ENCODE results near the gene C1QL3. TPM values are rescaled to one million over a fixed set of nuclear protein-coding genes. Genes with fewer than 3 reads are reported as not detected.

Gene C1QL3
- total RNA-seq, 3 donors from 2014 or later = 0.16 TPM; not detected in 2

DNA sequence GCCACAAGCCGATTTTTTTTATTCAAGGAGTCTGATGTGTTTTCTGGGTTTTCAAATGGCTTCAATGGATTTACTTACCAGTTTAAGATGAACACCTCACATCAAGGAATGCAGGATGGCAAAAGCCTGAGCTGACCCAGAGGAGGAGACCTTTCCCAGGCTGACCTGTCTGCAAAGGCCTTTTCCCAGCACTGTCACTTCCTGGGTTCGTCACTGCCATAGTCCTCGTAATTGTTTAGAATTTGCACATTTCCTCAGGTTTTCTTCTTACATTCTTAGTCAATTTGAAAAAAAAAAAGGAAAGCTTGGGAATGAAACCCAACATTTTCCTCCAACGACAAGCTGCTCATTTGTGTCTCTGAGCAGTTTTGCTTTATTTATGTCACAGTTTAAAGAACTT lies 42.9 kb downstream of the C1QL3 start:
- Histone ChIP-seq H3K9me3 (no peaks in the 10 kb centered on the region), H3K36me3 (ENCODE audit: low read depth) (no peaks in the 10 kb centered on the region), H3K4me1 (ENCODE audit: low read depth) (no peaks in the 10 kb centered on the region), H3K4me3 (no peak overlapping the region)
- no peak for ATAC-seq
- intact Hi-C loops (cut with DNase I, micrococcal nuclease) = no loop called here
- DNase-seq = no peak
- TF ChIP-seq, protein P1, sequence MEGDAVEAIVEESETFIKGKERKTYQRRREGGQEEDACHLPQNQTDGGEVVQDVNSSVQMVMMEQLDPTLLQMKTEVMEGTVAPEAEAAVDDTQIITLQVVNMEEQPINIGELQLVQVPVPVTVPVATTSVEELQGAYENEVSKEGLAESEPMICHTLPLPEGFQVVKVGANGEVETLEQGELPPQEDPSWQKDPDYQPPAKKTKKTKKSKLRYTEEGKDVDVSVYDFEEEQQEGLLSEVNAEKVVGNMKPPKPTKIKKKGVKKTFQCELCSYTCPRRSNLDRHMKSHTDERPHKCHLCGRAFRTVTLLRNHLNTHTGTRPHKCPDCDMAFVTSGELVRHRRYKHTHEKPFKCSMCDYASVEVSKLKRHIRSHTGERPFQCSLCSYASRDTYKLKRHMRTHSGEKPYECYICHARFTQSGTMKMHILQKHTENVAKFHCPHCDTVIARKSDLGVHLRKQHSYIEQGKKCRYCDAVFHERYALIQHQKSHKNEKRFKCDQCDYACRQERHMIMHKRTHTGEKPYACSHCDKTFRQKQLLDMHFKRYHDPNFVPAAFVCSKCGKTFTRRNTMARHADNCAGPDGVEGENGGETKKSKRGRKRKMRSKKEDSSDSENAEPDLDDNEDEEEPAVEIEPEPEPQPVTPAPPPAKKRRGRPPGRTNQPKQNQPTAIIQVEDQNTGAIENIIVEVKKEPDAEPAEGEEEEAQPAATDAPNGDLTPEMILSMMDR (IDR thresholded peaks at IDR 0.05) = no peak

DNA sequence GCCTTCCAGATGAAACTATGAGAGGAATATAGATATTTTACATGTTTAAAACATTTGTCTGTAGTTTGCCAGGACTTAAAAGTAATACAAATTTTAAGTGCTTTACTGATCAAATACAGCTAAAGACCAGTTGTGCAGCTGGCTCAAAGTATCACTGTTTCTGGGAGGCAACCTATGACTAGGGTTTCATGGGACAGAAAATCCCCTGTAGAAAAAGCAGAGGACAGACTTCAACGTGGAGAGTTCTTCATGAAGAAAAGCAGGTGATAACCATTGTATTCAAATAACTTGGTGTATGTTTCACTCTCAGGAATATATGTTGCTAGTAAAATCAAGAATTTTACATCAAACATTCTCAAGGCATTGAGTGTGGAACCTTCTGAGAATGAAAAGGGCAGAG lies 43.9 kb downstream of the C1QL3 start:
- Histone ChIP-seq H3K36me3 (ENCODE audit: low read depth) (no peaks in the 10 kb centered on the region), H3K4me3 (no peak overlapping the region), H3K9me3 (no peaks in the 10 kb centered on the region), H3K4me1 (ENCODE audit: low read depth) (no peaks in the 10 kb centered on the region)
- intact Hi-C loops (cut with DNase I, micrococcal nuclease) = no loop called here
- TF ChIP-seq, protein P1 (IDR thresholded peaks at IDR 0.05) = no peak
- ATAC-seq = no peak
- DNase-seq = no peak

DNA sequence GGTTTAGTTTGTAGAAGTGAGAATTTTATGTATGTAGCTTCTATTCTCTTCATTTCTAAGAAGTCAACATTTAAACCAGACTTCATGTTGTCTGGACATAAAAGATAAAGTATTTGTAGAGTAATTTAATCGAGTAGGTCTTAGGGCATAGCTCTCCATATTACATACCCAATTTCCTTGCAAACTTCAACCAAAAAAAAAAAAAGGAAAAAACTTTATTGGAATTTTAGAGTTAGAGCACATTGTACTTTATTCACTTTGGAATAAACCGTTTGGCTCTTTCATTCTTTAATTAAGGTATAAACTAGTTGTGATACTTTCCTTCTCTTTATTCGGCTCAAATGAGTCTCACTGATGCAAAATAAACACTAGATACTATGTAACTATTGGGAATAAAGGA lies 48.9 kb downstream of the C1QL3 start:
- ATAC-seq (no peak), DNase-seq (no peak)
- intact Hi-C loops (cut with DNase I, micrococcal nuclease) = no loop called here
- no peaks in the 10 kb centered on the region for H3K36me3 ChIP-seq (ENCODE audit: low read depth)
- TF ChIP-seq, protein P1 (IDR thresholded peaks at IDR 0.05) = no peak
- H3K4me1 ChIP-seq (ENCODE audit: low read depth) = no peaks in the 10 kb centered on the region
- no peaks in the 10 kb centered on the region for H3K9me3 ChIP-seq
- H3K4me3 ChIP-seq = no peak overlapping the region

DNA sequence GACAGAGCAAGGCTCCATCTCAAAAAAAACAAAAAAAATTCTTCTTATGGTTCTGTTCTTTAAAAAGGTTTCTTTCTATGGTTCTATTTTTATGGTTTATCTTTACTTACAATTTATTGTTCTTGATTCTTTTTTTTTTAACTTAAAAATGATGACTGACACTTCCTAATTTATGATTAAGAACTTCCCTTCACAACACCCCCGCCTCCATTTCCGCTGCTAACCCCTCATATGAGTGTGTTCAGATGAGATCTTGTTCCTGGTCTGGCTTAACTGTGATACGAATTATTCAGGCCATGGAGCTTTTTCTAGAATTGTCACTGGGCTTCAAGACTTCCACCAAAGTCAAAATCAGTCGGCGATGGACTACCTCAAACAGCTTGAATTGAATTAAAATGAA lies 50.9 kb downstream of the C1QL3 start:
- DNase-seq = peak in 1 of 3 donors; percentile 6
- Histone ChIP-seq H3K4me3 (no peak overlapping the region), H3K36me3 (ENCODE audit: low read depth) (no peaks in the 10 kb centered on the region), H3K4me1 (ENCODE audit: low read depth) (no peaks in the 10 kb centered on the region), H3K9me3 (no peaks in the 10 kb centered on the region)
- no peak for ATAC-seq
- intact Hi-C loops (cut with DNase I, micrococcal nuclease) = no loop called here
- TF ChIP-seq, protein P1 (IDR thresholded peaks at IDR 0.05) = no peak

DNA sequence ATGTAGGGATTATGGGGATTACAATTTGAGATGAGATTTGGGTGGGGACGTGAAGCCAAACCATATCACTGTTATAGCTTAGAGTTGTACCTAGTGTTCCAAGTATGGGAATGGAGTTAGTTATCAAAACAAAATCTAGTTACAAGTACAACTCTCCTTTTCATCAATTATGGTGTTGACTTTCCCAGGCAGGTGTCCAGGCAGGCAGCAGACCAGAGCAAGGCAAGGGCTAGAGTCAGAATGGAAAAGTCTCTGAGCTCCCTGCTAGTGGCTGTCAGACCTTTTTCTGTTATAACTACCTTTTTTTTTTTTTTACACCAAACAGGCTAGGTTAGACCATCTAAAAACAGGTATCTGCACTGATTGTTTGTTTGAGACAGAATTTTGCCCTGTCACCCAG lies 55.7 kb downstream of the C1QL3 start:
- Histone ChIP-seq H3K4me1 (ENCODE audit: low read depth) (no peaks in the 10 kb centered on the region), H3K9me3 (no peaks in the 10 kb centered on the region), H3K36me3 (ENCODE audit: low read depth) (no peaks in the 10 kb centered on the region), H3K4me3 (no peak overlapping the region)
- TF ChIP-seq, protein P1 (IDR thresholded peaks at IDR 0.05) = no peak
- DNase-seq = no peak
- intact Hi-C loops (cut with DNase I, micrococcal nuclease) = no loop called here
- no peak for ATAC-seq

Other genes starting within 250 kb of the C1QL3 start
- 10 to 100 TPM; 15.7 to 28.7 (median 19.6) TPM for gene PTER, start 84.9 kb downstream of the C1QL3 start, total RNA-seq

Measured in mucosa of descending colon (tissue), 3 donors.